C4-2B (cell line): ENCODE results near the gene MTR.

Experiments
- CTCF ChIP-seq: fragments of 450-650 bp; conservative IDR thresholded peaks from 2 replicates; pipeline ENCODE4 v1.5.1; 2017; ENCODE audit warnings: mild to moderate bottlenecking
- ZFX ChIP-seq: fragments of 450-650 bp; IDR thresholded peaks from 2 replicates; pipeline ENCODE4 v1.6.1; 2017

GRCh38 chr1:236795757-236796667 is 920 bp downstream of the MTR start:
- TF ChIP-seq CTCF, result no peak
- TF ChIP-seq ZFX, result peak; percentile 13; the same call in 1 of the 2 replicates
